GM18867 (cell line): ENCODE results near the gene FADS3.

Experiments
- ATAC-seq: cut with Tn5 transposase; IDR thresholded peaks from one replicate; pipeline ENCODE4 v1.9.1; 2021; ENCODE audit warnings: mild to moderate bottlenecking, moderate library complexity; ENCODE audit not compliant: unreplicated experiment

The FADS3 gene

GRCh38 chr11:61862714-61863547 is 28.4 kb downstream of the FADS3 start:
- ATAC-seq: no peak

- ATAC-seq: no peak
Observed at GRCh38 chr11:61861634-61862033, 29.7 kb downstream of the FADS3 start.

- ATAC-seq: no peak
Observed at GRCh38 chr11:61860054-61860903, 31.1 kb downstream of the FADS3 start.

- no peak for ATAC-seq
Observed at GRCh38 chr11:61855939-61856680, 35.2 kb downstream of the FADS3 start.

- no peak for ATAC-seq
Observed at GRCh38 chr11:61854966-61855714, 36.2 kb downstream of the FADS3 start.

DNA sequence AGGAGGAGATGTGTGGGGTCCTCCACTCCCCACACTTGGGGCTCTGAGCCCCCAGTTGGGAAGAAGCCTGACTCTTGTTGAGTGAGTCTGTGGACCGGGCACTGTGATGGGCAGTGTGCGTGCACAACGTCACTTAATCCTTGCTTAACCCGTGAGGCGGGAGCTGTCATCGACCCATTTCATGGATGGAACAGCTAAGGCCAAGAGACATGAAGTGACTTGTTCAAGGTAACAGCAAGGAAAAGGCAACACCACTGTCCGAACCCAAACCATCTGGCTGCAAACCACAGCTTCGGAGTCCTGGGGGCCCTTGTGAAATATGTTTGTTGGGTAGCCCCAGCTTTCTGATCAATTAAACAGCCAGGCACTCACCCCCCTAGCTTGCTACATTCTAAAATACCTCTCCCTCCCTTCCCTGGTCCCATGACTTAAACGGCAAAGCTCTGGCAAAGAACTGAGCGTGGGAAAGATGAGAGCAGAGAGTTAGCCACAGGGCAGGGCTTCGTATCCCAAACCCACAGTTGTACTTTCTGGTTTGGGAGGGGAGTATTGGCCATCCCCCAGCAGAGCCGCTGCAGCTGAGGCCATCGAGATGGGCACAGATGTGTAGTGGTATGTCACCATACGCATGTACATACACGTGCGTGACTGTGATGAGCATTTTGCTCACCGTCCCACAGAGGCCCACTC is 37.0 kb downstream of the FADS3 start:
- ATAC-seq: no peak

GRCh38 chr11:61853698-61854169 is 37.6 kb downstream of the FADS3 start:
- no peak for ATAC-seq

DNA sequence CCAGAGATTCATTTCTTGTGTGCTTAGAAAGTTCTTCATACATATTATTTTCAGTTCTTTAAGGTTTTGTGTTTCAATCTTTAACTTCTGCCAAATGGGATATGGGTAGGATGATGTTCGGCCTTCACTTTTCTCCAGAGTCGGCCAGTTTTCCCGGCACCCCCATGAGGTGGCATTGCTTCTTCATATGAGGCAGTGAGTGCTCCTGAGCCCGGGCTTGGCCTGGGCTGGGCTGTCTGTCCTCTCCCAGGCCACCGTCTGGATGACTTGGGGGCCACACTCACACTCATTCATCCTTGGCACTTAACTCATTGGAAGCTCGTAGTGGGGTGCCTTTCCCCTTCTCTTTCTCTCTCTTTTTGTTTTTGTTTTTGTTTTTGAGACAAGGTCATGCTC is 39.4 kb downstream of the FADS3 start:
- no peak for ATAC-seq

- ATAC-seq: no peak
Observed at GRCh38 chr11:61851113-61851899, 40.0 kb downstream of the FADS3 start.

GRCh38 chr11:61850687-61851086 is 40.7 kb downstream of the FADS3 start:
- ATAC-seq: no peak

GRCh38 chr11:61848631-61849030 is 42.7 kb downstream of the FADS3 start:
- ATAC-seq: no peak

DNA sequence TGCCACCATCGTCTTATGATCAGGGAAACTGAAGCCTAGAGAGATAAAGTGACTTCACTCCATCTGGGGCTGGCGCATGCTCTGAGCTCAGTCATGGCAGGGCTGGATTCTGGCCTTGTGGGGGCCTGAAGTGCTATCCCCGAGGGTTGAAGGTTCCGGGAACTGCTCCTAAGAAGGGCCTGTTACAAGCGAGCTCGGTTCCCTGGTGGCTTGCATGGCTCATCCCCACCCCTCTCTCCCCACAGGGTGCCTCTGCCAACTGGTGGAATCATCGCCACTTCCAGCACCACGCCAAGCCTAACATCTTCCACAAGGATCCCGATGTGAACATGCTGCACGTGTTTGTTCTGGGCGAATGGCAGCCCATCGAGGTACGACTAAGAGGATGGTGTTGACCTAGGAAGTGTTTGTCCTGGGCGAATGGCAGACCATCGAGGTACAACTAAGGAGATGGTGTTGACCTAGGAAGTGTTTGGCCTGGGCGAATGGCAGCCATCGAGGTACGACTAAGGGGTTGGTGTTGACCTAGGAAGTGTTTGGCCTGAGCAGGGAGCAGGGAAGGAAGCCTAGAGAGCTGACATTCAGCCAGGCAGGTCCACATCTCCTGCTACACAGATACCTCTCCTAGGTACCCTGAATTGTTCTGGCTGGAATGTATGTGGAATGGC is 43.3 kb downstream of the FADS3 start:
- ATAC-seq: no peak

- no peak for ATAC-seq
Observed at GRCh38 chr11:61846362-61847020, 44.9 kb downstream of the FADS3 start.

- ATAC-seq: no peak
Observed at GRCh38 chr11:61844909-61845565, 46.3 kb downstream of the FADS3 start.

- no peak for ATAC-seq
Observed at GRCh38 chr11:61842528-61842820, 48.9 kb downstream of the FADS3 start.

GRCh38 chr11:61841636-61842527 is 49.5 kb downstream of the FADS3 start:
- ATAC-seq: no peak

DNA sequence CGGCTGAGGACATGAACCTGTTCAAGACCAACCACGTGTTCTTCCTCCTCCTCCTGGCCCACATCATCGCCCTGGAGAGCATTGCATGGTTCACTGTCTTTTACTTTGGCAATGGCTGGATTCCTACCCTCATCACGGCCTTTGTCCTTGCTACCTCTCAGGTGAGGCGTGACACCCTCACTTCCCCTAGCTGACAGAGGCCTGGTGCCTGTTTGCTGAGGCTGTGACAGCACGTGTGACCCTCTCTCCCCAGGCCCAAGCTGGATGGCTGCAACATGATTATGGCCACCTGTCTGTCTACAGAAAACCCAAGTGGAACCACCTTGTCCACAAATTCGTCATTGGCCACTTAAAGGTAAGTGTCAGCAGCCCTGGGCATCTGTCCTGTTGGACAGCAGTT is 51.0 kb downstream of the FADS3 start:
- no peak for ATAC-seq
